ENCODE data around the gene PAX3.

Gene PAX3

GRCh38 chr2:222178450-222178849, 120.3 kb downstream of the PAX3 start:
- TF ChIP-seq, protein P1, sequence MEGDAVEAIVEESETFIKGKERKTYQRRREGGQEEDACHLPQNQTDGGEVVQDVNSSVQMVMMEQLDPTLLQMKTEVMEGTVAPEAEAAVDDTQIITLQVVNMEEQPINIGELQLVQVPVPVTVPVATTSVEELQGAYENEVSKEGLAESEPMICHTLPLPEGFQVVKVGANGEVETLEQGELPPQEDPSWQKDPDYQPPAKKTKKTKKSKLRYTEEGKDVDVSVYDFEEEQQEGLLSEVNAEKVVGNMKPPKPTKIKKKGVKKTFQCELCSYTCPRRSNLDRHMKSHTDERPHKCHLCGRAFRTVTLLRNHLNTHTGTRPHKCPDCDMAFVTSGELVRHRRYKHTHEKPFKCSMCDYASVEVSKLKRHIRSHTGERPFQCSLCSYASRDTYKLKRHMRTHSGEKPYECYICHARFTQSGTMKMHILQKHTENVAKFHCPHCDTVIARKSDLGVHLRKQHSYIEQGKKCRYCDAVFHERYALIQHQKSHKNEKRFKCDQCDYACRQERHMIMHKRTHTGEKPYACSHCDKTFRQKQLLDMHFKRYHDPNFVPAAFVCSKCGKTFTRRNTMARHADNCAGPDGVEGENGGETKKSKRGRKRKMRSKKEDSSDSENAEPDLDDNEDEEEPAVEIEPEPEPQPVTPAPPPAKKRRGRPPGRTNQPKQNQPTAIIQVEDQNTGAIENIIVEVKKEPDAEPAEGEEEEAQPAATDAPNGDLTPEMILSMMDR (IDR thresholded peaks at IDR 0.05; ENCODE audit: insufficient read depth, low read length, poor library complexity, severe bottlenecking): no peak
- no peak overlapping the region for H3K4me3 ChIP-seq (replicated peaks; ENCODE audit: low read depth, low read length)
- no peaks in the 10 kb centered on the region; the same call in 1 of the 2 replicates for H3K27me3 ChIP-seq (replicated peaks; ENCODE audit: control insufficient read depth, insufficient read depth, low read length)
- H3K36me3 ChIP-seq (ENCODE audit: control insufficient read depth, insufficient read depth, low read length): no peaks in the 10 kb centered on the region
- no peak for DNase-seq (ENCODE audit: extremely low read depth, insufficient read length)

DNA sequence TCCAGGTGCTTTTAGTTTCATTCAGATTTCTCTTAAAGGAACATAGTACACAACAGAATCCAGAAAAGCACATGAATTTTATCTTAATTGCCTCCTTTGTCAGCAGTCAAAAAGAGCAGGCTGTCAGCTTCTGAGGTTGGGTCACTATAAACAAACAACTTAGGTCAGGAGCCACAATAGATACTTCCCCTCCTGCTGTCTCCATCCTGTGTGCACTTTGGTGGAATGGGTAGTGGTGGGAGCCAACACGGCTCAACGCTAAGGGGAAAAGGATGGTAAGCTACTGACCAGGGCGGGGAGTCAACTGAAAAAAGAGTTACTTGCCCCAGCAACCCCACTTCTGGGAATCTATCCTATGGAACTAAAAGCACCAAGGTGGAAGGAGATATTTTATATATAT, 121.9 kb downstream of the PAX3 start:
- Histone ChIP-seq H3K4me3 (replicated peaks; ENCODE audit: low read depth, low read length) (no peak overlapping the region), H3K27me3 (replicated peaks; ENCODE audit: control insufficient read depth, insufficient read depth, low read length) (no peaks in the 10 kb centered on the region; the same call in 1 of the 2 replicates), H3K36me3 (ENCODE audit: control insufficient read depth, insufficient read depth, low read length) (no peaks in the 10 kb centered on the region)
- TF ChIP-seq, protein P1 (IDR thresholded peaks at IDR 0.05; ENCODE audit: insufficient read depth, low read length, poor library complexity, severe bottlenecking): no peak
- DNase-seq (ENCODE audit: extremely low read depth, insufficient read length): no peak

DNA sequence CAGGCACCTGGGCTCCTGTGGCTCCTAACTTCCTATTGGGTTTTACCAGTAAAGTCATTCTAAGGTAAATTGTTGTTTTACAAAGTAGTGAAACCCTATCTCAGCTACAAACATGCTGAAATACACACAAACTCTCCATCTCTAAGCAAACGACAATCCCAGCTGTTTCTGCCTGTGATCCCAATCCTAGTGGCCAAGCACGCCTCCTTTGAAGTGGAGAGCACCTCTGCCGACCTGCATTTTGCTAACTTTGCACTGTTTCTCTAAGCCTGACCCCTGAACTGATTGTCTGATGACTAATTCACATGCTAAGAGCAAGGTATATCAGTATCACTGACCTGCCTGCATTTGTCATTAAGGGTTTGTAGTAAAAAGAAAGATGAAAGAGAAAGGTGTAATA, 124.3 kb downstream of the PAX3 start:
- Histone ChIP-seq H3K4me3 (replicated peaks; ENCODE audit: low read depth, low read length) (no peak overlapping the region), H3K27me3 (replicated peaks; ENCODE audit: control insufficient read depth, insufficient read depth, low read length) (no peaks in the 10 kb centered on the region; the same call in 1 of the 2 replicates), H3K36me3 (ENCODE audit: control insufficient read depth, insufficient read depth, low read length) (no peaks in the 10 kb centered on the region)
- TF ChIP-seq, protein P1 (IDR thresholded peaks at IDR 0.05; ENCODE audit: insufficient read depth, low read length, poor library complexity, severe bottlenecking): no peak
- DNase-seq (ENCODE audit: extremely low read depth, insufficient read length): no peak

DNA sequence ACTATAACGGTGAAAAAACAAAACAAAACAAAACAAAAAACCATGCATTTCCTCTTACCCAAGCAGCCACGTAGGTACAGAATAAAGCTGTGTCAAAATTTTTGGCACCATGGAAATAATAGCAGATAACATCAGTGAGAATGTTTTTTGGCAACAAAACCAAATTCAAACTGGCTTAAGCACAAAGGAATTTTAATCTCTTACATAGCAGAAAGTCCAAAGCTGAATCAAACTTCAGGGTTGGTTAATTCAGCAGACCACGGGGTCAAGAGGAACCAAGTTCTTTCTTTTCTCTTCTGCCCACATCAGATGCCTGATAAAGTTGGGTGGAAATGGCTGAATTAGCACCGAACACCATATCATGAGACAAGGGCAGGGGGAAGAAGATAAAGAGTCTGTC, 129.5 kb downstream of the PAX3 start:
- Histone ChIP-seq H3K4me3 (replicated peaks; ENCODE audit: low read depth, low read length) (no peak overlapping the region), H3K27me3 (replicated peaks; ENCODE audit: control insufficient read depth, insufficient read depth, low read length) (no peaks in the 10 kb centered on the region), H3K36me3 (ENCODE audit: control insufficient read depth, insufficient read depth, low read length) (no peaks in the 10 kb centered on the region)
- TF ChIP-seq, protein P1 (IDR thresholded peaks at IDR 0.05; ENCODE audit: insufficient read depth, low read length, poor library complexity, severe bottlenecking): no peak
- DNase-seq (ENCODE audit: extremely low read depth, insufficient read length): no peak

- Histone ChIP-seq H3K27me3 (replicated peaks; ENCODE audit: control insufficient read depth, insufficient read depth, low read length) (no peaks in the 10 kb centered on the region), H3K36me3 (ENCODE audit: control insufficient read depth, insufficient read depth, low read length) (no peaks in the 10 kb centered on the region), H3K4me3 (replicated peaks; ENCODE audit: low read depth, low read length) (no peak overlapping the region)
- no peak for DNase-seq (ENCODE audit: extremely low read depth, insufficient read length)
- TF ChIP-seq, protein P1 (IDR thresholded peaks at IDR 0.05; ENCODE audit: insufficient read depth, low read length, poor library complexity, severe bottlenecking): no peak
These were observed 131.0 kb downstream of the PAX3 start for GRCh38 chr2:222167762-222168161.

DNA sequence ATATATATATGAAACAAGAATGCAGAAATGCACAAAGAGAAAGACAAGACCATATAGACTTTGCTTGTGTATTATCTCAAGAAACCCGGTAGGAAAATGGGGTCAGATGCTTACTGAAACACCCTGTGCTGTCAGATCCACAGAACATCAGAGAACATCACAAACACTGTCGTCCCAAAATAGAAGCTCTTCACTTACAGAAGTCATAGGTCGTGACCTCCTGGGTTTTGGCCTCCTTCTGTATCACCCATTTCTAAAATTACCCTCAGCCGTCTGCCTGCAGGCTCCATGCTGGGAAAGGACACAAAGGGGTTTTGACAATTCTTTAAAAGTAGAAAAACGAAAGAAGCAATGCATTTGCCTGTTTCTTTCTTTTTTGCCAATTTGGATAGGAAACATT, 137.9 kb downstream of the PAX3 start:
- H3K36me3 ChIP-seq (ENCODE audit: control insufficient read depth, insufficient read depth, low read length): no peaks in the 10 kb centered on the region
- no peak overlapping the region for H3K4me3 ChIP-seq (replicated peaks; ENCODE audit: low read depth, low read length)
- TF ChIP-seq, protein P1 (IDR thresholded peaks at IDR 0.05; ENCODE audit: insufficient read depth, low read length, poor library complexity, severe bottlenecking): no peak
- no peaks in the 10 kb centered on the region for H3K27me3 ChIP-seq (replicated peaks; ENCODE audit: control insufficient read depth, insufficient read depth, low read length)
- no peak for DNase-seq (ENCODE audit: extremely low read depth, insufficient read length)

All from GM06990 (cell line).